GM23338 (cell line): Measurements from ENCODE around the gene BCCIP. TPM values are rescaled to one million over a fixed set of nuclear protein-coding genes. Genes with fewer than 3 reads are reported as not detected.

Experiments used
- ATAC-seq: fragments of 200-7000 bp; cut with Tn5 transposase; 3 replicates; pipeline ENCODE4 v1.9.1; 2020
- DNase-seq: peaks from one replicate; pipeline ENCODE4 v3.0.0-alpha.2; 2015; ENCODE audit warnings: low spot score
- H2AFZ ChIP-seq: fragments of 200-600 bp; sonication (generic); 2 replicates; pipeline ENCODE4 v1.8.0; 2016; ENCODE audit warnings: antibody characterized with exemption, mild to moderate bottlenecking, moderate library complexity
- H3F3A ChIP-seq: fragments of 200-600 bp; sonication (generic); replicated peaks from 2 replicates; pipeline ENCODE4 v1.8.0; 2017; ENCODE audit warnings: antibody characterized with exemption, mixed run types, low read depth
- H3K27ac ChIP-seq: fragments of 200-600 bp; sonication (generic); 2 replicates; pipeline ENCODE4 v1.6.1; 2016; ENCODE audit warnings: low read depth
- H3K27me3 ChIP-seq: fragments of 200-600 bp; sonication (generic); 2 replicates; pipeline ENCODE4 v1.8.0; 2016; ENCODE audit warnings: mild to moderate bottlenecking, mixed run types, moderate library complexity; ENCODE audit not compliant: insufficient read depth
- H3K36me3 ChIP-seq: fragments of 200-600 bp; sonication (generic); 2 replicates; pipeline ENCODE4 v1.8.0; 2016; ENCODE audit warnings: mild to moderate bottlenecking; ENCODE audit not compliant: insufficient read depth
- H3K4me1 ChIP-seq: fragments of 200-600 bp; sonication (generic); 2 replicates; pipeline ENCODE4 v1.8.0; 2016; ENCODE audit warnings: mild to moderate bottlenecking, moderate library complexity; ENCODE audit not compliant: insufficient read depth
- H3K4me2 ChIP-seq: fragments of 200-600 bp; sonication (generic); 2 replicates; pipeline ENCODE4 v1.7.1; 2017; ENCODE audit warnings: mixed run types
- H3K4me3 ChIP-seq: fragments of 200-600 bp; sonication (generic); 2 replicates; pipeline ENCODE4 v1.6.1; 2016; ENCODE audit warnings: mixed run types
- H3K79me2 ChIP-seq: fragments of 200-600 bp; sonication (generic); replicated peaks from 2 replicates; pipeline ENCODE4 v1.8.0; 2017; ENCODE audit warnings: mild to moderate bottlenecking; ENCODE audit not compliant: insufficient read depth
- H3K9me2 ChIP-seq: fragments of 200-600 bp; sonication (generic); 2 replicates; pipeline ENCODE4 v1.8.0; 2017; ENCODE audit not compliant: insufficient read depth
- H4K20me1 ChIP-seq: fragments of 200-600 bp; sonication (generic); replicated peaks from 2 replicates; pipeline ENCODE4 v1.8.0; 2017; ENCODE audit warnings: mild to moderate bottlenecking; ENCODE audit not compliant: insufficient read depth
- H3K27ac Mint-ChIP-seq: 2 replicates; pipeline ENCODE4 v1.8.0; 2020; ENCODE audit warnings: inconsistent platforms, mild to moderate bottlenecking, moderate library complexity, mixed read lengths
- H3K27me3 Mint-ChIP-seq: 3 replicates; pipeline ENCODE4 v1.8.0; 2022; ENCODE audit warnings: low read depth, mild to moderate bottlenecking, moderate library complexity, mixed read lengths, inconsistent platforms; ENCODE audit not compliant: insufficient read depth, poor library complexity
- H3K36me3 Mint-ChIP-seq: 3 replicates; pipeline ENCODE4 v1.8.0; 2021; ENCODE audit warnings: low read depth, mild to moderate bottlenecking, inconsistent platforms, moderate library complexity, mixed read lengths
- H3K4me1 Mint-ChIP-seq: 3 replicates; pipeline ENCODE4 v1.8.0; 2020; ENCODE audit warnings: mild to moderate bottlenecking, inconsistent platforms, mixed read lengths
- H3K4me3 Mint-ChIP-seq: 3 replicates; pipeline ENCODE4 v1.8.0; 2021; ENCODE audit warnings: moderate library complexity, mild to moderate bottlenecking, inconsistent platforms, mixed read lengths
- H3K9me3 Mint-ChIP-seq: 3 replicates; pipeline ENCODE4 v1.8.0; 2020; ENCODE audit warnings: moderate library complexity, mild to moderate bottlenecking, inconsistent platforms, mixed read lengths
- CREB1 ChIP-seq: fragments of 250-450 bp; sonication (Bioruptor Pico); IDR thresholded peaks from 2 replicates; pipeline ENCODE4 v1.5.0; 2020; ENCODE audit warnings: low read depth, mild to moderate bottlenecking, moderate library complexity
- EZH2 ChIP-seq: fragments of 200-600 bp; sonication (generic); IDR thresholded peaks from one replicate; pipeline ENCODE4 v1.8.0; 2017; ENCODE audit warnings: antibody characterized with exemption, mild to moderate bottlenecking, low read depth; ENCODE audit not compliant: unreplicated experiment
- EZH2phosphoT487 ChIP-seq: fragments of 200-600 bp; sonication (generic); IDR thresholded peaks from one replicate; pipeline ENCODE4 v1.8.1; 2018; ENCODE audit warnings: antibody characterized with exemption; ENCODE audit not compliant: unreplicated experiment
- JUNB ChIP-seq: IDR thresholded peaks from one replicate; pipeline ENCODE4 v1.6.1; 2016; ENCODE audit warnings: antibody characterized with exemption; ENCODE audit not compliant: unreplicated experiment
- NANOG ChIP-seq: IDR thresholded peaks from 2 replicates; pipeline ENCODE4 v1.6.1; 2016; ENCODE audit warnings: antibody characterized with exemption, borderline replicate concordance
- POLR2AphosphoS5 ChIP-seq: IDR thresholded peaks from 2 replicates; pipeline ENCODE4 v1.6.1; 2016; ENCODE audit warnings: antibody characterized with exemption, low read depth
- STAT1 ChIP-seq: IDR thresholded peaks from one replicate; pipeline ENCODE4 v1.6.1; 2016; ENCODE audit warnings: antibody characterized with exemption; ENCODE audit not compliant: unreplicated experiment
- ZNF114 ChIP-seq: fragments of 250-450 bp; sonication (Bioruptor Pico); IDR thresholded peaks from 2 replicates; pipeline ENCODE4 v1.5.0; 2020; ENCODE audit warnings: mild to moderate bottlenecking, moderate library complexity
- ZNF331 ChIP-seq: fragments of 250-450 bp; sonication (Bioruptor Pico); IDR thresholded peaks from 2 replicates; pipeline ENCODE4 v1.5.0; 2020; ENCODE audit warnings: low read depth, mild to moderate bottlenecking, moderate library complexity
- polyA plus RNA-seq: library from polyadenylated mRNA; unstranded; fragments of >200 nt; fragmentation: Nextera tagmentation; extraction: Ambion mirVana; gene quantifications from 2 replicates; pipeline ENCODE4 v1.2.1, GENCODE V29; 2016
- total RNA-seq: library from RNA; depleted of rRNA; stranded (reverse); fragments of >200 nt; shearing (Covaris generic); gene quantifications from 2 replicates; pipeline ENCODE4 v1.2.3, GENCODE V29; 2014
- TF ChIP-seq, protein P1 (sequence below): IDR thresholded peaks from 2 replicates; pipeline ENCODE4 v1.6.1; 2016; ENCODE audit warnings: antibody characterized with exemption
- TF ChIP-seq, protein P2 (sequence below): fragments of 250-450 bp; sonication (Bioruptor Pico); IDR thresholded peaks from 2 replicates; pipeline ENCODE4 v1.5.0; 2020; ENCODE audit warnings: mild to moderate bottlenecking, moderate library complexity
- TF ChIP-seq, protein P3 (sequence below): IDR thresholded peaks from one replicate; pipeline ENCODE4 v1.6.1; 2018; ENCODE audit warnings: antibody characterized with exemption; ENCODE audit not compliant: unreplicated experiment
- TF ChIP-seq, protein P4 (sequence below), 2 experiments: fragments of 200-600 bp in 1 of 2; sonication (generic) in 1 of 2; conservative IDR thresholded peaks; 2 replicates each; pipeline versions ENCODE4 v1.5.1 to v1.6.1; 2016 to 2017; ENCODE audit warnings: antibody characterized with exemption in 2 of 2, low read depth in 2 of 2, mild to moderate bottlenecking in 2 of 2, moderate library complexity in 1 of 2

BCCIP gene
- total and polyA plus RNA-seq, 2 experiments from 2014 or later, result 98.6 to 214 TPM

DNA sequence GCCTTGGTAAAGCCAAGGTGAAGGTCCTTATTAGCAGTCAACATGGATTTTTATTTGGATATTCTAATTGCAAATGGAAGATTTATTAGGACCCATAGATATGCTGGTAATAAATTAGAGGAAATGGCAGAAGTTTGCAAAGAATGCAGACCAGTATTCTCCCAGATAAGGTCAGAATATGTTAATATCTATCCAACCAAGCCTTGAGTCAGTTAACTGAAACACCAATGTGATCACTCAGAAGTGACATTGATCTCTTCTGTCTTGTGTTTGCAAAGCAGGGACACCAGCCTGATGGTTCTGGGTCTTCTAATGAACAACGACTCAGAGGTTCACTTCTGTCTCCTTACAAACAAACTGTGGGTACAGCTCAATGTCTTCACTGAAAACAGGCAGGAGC lies 21.8 kb upstream of the BCCIP start:
- Histone ChIP-seq H3K4me2 (no peak overlapping the region), H3K4me3 (no peak overlapping the region), H3K27me3 (no peaks in the 10 kb centered on the region), H3K4me1 (no peaks in the 10 kb centered on the region), H3F3A (no peaks in the 10 kb centered on the region), H2AFZ (no peak overlapping the region), H3K36me3 (no peaks in the 10 kb centered on the region), H3K9me2 (peaks cover 8% of the 10 kb centered on the region; the same call in 1 of the 2 replicates), H3K27ac (no peak overlapping the region), H3K79me2 (no peaks in the 10 kb centered on the region), H4K20me1 (no peaks in the 10 kb centered on the region; the same call in 1 of the 2 replicates)
- peaks cover 44% of the 10 kb centered on the region for H3K36me3 Mint-ChIP-seq
- ATAC-seq (no peak), DNase-seq (no peak)
- H3K27me3 Mint-ChIP-seq, result peaks cover 5% of the 10 kb centered on the region
- TF ChIP-seq, protein P1, sequence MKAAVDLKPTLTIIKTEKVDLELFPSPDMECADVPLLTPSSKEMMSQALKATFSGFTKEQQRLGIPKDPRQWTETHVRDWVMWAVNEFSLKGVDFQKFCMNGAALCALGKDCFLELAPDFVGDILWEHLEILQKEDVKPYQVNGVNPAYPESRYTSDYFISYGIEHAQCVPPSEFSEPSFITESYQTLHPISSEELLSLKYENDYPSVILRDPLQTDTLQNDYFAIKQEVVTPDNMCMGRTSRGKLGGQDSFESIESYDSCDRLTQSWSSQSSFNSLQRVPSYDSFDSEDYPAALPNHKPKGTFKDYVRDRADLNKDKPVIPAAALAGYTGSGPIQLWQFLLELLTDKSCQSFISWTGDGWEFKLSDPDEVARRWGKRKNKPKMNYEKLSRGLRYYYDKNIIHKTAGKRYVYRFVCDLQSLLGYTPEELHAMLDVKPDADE, result no peak
- TF ChIP-seq, protein P2, sequence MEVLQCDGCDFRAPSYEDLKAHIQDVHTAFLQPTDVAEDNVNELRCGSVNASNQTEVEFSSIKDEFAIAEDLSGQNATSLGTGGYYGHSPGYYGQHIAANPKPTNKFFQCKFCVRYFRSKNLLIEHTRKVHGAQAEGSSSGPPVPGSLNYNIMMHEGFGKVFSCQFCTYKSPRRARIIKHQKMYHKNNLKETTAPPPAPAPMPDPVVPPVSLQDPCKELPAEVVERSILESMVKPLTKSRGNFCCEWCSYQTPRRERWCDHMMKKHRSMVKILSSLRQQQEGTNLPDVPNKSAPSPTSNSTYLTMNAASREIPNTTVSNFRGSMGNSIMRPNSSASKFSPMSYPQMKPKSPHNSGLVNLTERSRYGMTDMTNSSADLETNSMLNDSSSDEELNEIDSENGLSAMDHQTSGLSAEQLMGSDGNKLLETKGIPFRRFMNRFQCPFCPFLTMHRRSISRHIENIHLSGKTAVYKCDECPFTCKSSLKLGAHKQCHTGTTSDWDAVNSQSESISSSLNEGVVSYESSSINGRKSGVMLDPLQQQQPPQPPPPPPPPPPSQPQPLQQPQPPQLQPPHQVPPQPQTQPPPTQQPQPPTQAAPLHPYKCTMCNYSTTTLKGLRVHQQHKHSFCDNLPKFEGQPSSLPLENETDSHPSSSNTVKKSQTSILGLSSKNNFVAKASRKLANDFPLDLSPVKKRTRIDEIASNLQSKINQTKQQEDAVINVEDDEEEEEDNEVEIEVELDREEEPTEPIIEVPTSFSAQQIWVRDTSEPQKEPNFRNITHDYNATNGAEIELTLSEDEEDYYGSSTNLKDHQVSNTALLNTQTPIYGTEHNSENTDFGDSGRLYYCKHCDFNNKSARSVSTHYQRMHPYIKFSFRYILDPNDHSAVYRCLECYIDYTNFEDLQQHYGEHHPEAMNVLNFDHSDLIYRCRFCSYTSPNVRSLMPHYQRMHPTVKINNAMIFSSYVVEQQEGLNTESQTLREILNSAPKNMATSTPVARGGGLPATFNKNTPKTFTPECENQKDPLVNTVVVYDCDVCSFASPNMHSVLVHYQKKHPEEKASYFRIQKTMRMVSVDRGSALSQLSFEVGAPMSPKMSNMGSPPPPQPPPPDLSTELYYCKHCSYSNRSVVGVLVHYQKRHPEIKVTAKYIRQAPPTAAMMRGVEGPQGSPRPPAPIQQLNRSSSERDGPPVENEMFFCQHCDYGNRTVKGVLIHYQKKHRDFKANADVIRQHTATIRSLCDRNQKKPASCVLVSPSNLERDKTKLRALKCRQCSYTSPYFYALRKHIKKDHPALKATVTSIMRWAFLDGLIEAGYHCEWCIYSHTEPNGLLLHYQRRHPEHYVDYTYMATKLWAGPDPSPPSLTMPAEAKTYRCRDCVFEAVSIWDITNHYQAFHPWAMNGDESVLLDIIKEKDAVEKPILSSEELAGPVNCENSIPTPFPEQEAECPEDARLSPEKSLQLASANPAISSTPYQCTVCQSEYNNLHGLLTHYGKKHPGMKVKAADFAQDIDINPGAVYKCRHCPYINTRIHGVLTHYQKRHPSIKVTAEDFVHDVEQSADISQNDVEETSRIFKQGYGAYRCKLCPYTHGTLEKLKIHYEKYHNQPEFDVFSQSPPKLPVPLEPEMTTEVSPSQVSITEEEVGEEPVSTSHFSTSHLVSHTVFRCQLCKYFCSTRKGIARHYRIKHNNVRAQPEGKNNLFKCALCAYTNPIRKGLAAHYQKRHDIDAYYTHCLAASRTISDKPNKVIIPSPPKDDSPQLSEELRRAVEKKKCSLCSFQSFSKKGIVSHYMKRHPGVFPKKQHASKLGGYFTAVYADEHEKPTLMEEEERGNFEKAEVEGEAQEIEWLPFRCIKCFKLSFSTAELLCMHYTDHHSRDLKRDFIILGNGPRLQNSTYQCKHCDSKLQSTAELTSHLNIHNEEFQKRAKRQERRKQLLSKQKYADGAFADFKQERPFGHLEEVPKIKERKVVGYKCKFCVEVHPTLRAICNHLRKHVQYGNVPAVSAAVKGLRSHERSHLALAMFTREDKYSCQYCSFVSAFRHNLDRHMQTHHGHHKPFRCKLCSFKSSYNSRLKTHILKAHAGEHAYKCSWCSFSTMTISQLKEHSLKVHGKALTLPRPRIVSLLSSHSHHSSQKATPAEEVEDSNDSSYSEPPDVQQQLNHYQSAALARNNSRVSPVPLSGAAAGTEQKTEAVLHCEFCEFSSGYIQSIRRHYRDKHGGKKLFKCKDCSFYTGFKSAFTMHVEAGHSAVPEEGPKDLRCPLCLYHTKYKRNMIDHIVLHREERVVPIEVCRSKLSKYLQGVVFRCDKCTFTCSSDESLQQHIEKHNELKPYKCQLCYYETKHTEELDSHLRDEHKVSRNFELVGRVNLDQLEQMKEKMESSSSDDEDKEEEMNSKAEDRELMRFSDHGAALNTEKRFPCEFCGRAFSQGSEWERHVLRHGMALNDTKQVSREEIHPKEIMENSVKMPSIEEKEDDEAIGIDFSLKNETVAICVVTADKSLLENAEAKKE (CRISPR knock-in tag), result no peak
- TF ChIP-seq, protein P3, sequence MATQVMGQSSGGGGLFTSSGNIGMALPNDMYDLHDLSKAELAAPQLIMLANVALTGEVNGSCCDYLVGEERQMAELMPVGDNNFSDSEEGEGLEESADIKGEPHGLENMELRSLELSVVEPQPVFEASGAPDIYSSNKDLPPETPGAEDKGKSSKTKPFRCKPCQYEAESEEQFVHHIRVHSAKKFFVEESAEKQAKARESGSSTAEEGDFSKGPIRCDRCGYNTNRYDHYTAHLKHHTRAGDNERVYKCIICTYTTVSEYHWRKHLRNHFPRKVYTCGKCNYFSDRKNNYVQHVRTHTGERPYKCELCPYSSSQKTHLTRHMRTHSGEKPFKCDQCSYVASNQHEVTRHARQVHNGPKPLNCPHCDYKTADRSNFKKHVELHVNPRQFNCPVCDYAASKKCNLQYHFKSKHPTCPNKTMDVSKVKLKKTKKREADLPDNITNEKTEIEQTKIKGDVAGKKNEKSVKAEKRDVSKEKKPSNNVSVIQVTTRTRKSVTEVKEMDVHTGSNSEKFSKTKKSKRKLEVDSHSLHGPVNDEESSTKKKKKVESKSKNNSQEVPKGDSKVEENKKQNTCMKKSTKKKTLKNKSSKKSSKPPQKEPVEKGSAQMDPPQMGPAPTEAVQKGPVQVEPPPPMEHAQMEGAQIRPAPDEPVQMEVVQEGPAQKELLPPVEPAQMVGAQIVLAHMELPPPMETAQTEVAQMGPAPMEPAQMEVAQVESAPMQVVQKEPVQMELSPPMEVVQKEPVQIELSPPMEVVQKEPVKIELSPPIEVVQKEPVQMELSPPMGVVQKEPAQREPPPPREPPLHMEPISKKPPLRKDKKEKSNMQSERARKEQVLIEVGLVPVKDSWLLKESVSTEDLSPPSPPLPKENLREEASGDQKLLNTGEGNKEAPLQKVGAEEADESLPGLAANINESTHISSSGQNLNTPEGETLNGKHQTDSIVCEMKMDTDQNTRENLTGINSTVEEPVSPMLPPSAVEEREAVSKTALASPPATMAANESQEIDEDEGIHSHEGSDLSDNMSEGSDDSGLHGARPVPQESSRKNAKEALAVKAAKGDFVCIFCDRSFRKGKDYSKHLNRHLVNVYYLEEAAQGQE, result no peak
- TF ChIP-seq STAT1 (no peak), POLR2AphosphoS5 (no peak), EZH2phosphoT487 (no peak), NANOG (no peak), CREB1 (CRISPR knock-in tag) (no peak), JUNB (no peak), EZH2 (no peak), ZNF331 (CRISPR knock-in tag) (no peak), ZNF114 (CRISPR knock-in tag) (no peak)
- TF ChIP-seq, protein P4, sequence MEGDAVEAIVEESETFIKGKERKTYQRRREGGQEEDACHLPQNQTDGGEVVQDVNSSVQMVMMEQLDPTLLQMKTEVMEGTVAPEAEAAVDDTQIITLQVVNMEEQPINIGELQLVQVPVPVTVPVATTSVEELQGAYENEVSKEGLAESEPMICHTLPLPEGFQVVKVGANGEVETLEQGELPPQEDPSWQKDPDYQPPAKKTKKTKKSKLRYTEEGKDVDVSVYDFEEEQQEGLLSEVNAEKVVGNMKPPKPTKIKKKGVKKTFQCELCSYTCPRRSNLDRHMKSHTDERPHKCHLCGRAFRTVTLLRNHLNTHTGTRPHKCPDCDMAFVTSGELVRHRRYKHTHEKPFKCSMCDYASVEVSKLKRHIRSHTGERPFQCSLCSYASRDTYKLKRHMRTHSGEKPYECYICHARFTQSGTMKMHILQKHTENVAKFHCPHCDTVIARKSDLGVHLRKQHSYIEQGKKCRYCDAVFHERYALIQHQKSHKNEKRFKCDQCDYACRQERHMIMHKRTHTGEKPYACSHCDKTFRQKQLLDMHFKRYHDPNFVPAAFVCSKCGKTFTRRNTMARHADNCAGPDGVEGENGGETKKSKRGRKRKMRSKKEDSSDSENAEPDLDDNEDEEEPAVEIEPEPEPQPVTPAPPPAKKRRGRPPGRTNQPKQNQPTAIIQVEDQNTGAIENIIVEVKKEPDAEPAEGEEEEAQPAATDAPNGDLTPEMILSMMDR (conservative IDR thresholded peaks at IDR 0.05; ENCODE audit: low read depth in 2 of 2), result no peak
- peaks cover 8% of the 10 kb centered on the region for H3K4me1 Mint-ChIP-seq
- no peak overlapping the region for H3K27ac Mint-ChIP-seq
- H3K9me3 Mint-ChIP-seq, result no peaks in the 10 kb centered on the region
- H3K4me3 Mint-ChIP-seq, result no peak overlapping the region
